DOHH2 (cell line): ENCODE measurements around the gene MAP2K2.

Experiments used
- H3F3A ChIP-seq: fragments of 200-600 bp; sonication (generic), shearing (Covaris generic); 2 replicates; pipeline ENCODE4 v1.6.0; 2016; ENCODE audit warnings: antibody characterized with exemption, mild to moderate bottlenecking; ENCODE audit not compliant: control insufficient read depth, insufficient read depth
- H3K27ac ChIP-seq: fragments of 200-600 bp; sonication (generic); 2 replicates; pipeline ENCODE4 v1.5.1; 2014; ENCODE audit warnings: low read depth, mild to moderate bottlenecking, low read length, moderate library complexity
- H3K27me3 ChIP-seq: fragments of 200-600 bp; sonication (generic); 2 replicates; pipeline ENCODE4 v1.6.1; 2014; ENCODE audit warnings: mild to moderate bottlenecking, low read length, mixed read lengths; ENCODE audit not compliant: control insufficient read depth
- H3K36me3 ChIP-seq: fragments of 200-600 bp; sonication (generic); 2 replicates; pipeline ENCODE4 v1.6.1; 2014; ENCODE audit warnings: mild to moderate bottlenecking, low read length, moderate library complexity, mixed read lengths; ENCODE audit not compliant: control insufficient read depth
- H3K4me1 ChIP-seq: fragments of 200-600 bp; sonication (generic); 2 replicates; pipeline ENCODE4 v1.6.1; 2014; ENCODE audit warnings: mild to moderate bottlenecking, low read length, mixed read lengths; ENCODE audit not compliant: control insufficient read depth
- H3K4me2 ChIP-seq: fragments of 200-600 bp; sonication (generic); 2 replicates; pipeline ENCODE4 v1.6.0; 2014; ENCODE audit warnings: mild to moderate bottlenecking, low read length, moderate library complexity
- H3K4me3 ChIP-seq: fragments of 200-600 bp; sonication (generic); 2 replicates; pipeline ENCODE4 v1.5.1; 2014; ENCODE audit warnings: mild to moderate bottlenecking, low read length, mixed read lengths
- H3K79me2 ChIP-seq: fragments of 200-600 bp; sonication (generic); 2 replicates; pipeline ENCODE4 v1.6.1; 2014; ENCODE audit warnings: mild to moderate bottlenecking, low read length, mixed read lengths; ENCODE audit not compliant: control insufficient read depth
- H3K9me2 ChIP-seq: fragments of 200-600 bp; sonication (generic); replicated peaks from 2 replicates; pipeline ENCODE4 v1.6.1; 2014; ENCODE audit warnings: mild to moderate bottlenecking, low read length, mixed read lengths; ENCODE audit not compliant: control insufficient read depth
- H3K9me3 ChIP-seq: fragments of 200-600 bp; sonication (generic); 2 replicates; pipeline ENCODE4 v1.6.1; 2014; ENCODE audit warnings: antibody characterized with exemption, low read length, mixed read lengths; ENCODE audit not compliant: control insufficient read depth, insufficient read depth
- H4K20me1 ChIP-seq: fragments of 200-600 bp; sonication (generic); 2 replicates; pipeline ENCODE4 v1.6.0; 2014; ENCODE audit warnings: low read depth, mild to moderate bottlenecking, antibody characterized with exemption, low read length, moderate library complexity; ENCODE audit not compliant: control insufficient read depth, insufficient read depth
- CTCF ChIP-seq: fragments of 200-600 bp; sonication (generic); IDR thresholded peaks from one replicate; pipeline ENCODE4 v1.5.1; 2014; ENCODE audit warnings: antibody characterized with exemption, mild to moderate bottlenecking, low read depth, low read length; ENCODE audit not compliant: poor library complexity, severe bottlenecking
- EZH2phosphoT487 ChIP-seq: fragments of 200-600 bp; sonication (generic); IDR thresholded peaks from 2 replicates; pipeline ENCODE4 v1.6.1; 2017; ENCODE audit warnings: borderline replicate concordance, mild to moderate bottlenecking, antibody characterized with exemption, low read length, moderate library complexity, mixed read lengths

Gene MAP2K2

GRCh38 chr19:4046946-4047683 lies 76.8 kb downstream of the MAP2K2 start:
- Histone ChIP-seq H3K79me2 (peaks cover 79% of the 10 kb centered on the region), H3F3A (peaks cover 9% of the 10 kb centered on the region; the same call in 1 of the 2 replicates), H3K4me3 (no peak overlapping the region), H3K4me2 (no peak overlapping the region), H3K4me1 (no peaks in the 10 kb centered on the region), H3K9me3 (no peaks in the 10 kb centered on the region), H3K9me2 (no peaks in the 10 kb centered on the region), H3K36me3 (peaks cover 54% of the 10 kb centered on the region), H4K20me1 (peaks cover 10% of the 10 kb centered on the region; the same call in 1 of the 2 replicates), H3K27ac (no peak overlapping the region), H3K27me3 (no peaks in the 10 kb centered on the region)
- no peak for TF ChIP-seq EZH2phosphoT487
- TF ChIP-seq CTCF = no peak

GRCh38 chr19:4046362-4046691 lies 77.6 kb downstream of the MAP2K2 start:
- no peaks in the 10 kb centered on the region for H3K27me3 ChIP-seq
- H3K79me2 ChIP-seq = peaks cover 71% of the 10 kb centered on the region
- H4K20me1 ChIP-seq = peaks cover 8% of the 10 kb centered on the region; the same call in 1 of the 2 replicates
- H3K27ac ChIP-seq = no peak overlapping the region
- H3F3A ChIP-seq = peaks cover 9% of the 10 kb centered on the region
- no peak overlapping the region for H3K4me2 ChIP-seq
- H3K4me1 ChIP-seq = no peaks in the 10 kb centered on the region
- H3K36me3 ChIP-seq = peaks cover 48% of the 10 kb centered on the region
- no peak overlapping the region for H3K4me3 ChIP-seq
- TF ChIP-seq CTCF (no peak), EZH2phosphoT487 (no peak)
- H3K9me2 ChIP-seq = no peaks in the 10 kb centered on the region
- H3K9me3 ChIP-seq = no peaks in the 10 kb centered on the region

- no peak overlapping the region for H3K4me2 ChIP-seq
- TF ChIP-seq EZH2phosphoT487 = no peak
- no peak for TF ChIP-seq CTCF
- H3K4me3 ChIP-seq = no peak overlapping the region
- peaks cover 66% of the 10 kb centered on the region for H3K79me2 ChIP-seq
- no peaks in the 10 kb centered on the region for H3K4me1 ChIP-seq
- H4K20me1 ChIP-seq = peaks cover 5% of the 10 kb centered on the region; the same call in 1 of the 2 replicates
- no peaks in the 10 kb centered on the region for H3K9me3 ChIP-seq
- peaks cover 9% of the 10 kb centered on the region for H3F3A ChIP-seq
- H3K36me3 ChIP-seq = peaks cover 44% of the 10 kb centered on the region
- H3K27ac ChIP-seq = no peak overlapping the region
- no peaks in the 10 kb centered on the region for H3K9me2 ChIP-seq
- no peaks in the 10 kb centered on the region for H3K27me3 ChIP-seq
Observed at GRCh38 chr19:4045597-4046361, 78.1 kb downstream of the MAP2K2 start.
